Activated CD4-positive, alpha-beta memory T cell treated with anti-CD3 and anti-CD28 coated beads for 36 hours (primary cell): ENCODE results near the gene RHOT2. TPM values are rescaled to one million over a fixed set of nuclear protein-coding genes. Genes with fewer than 3 reads are reported as not detected.

Experiments used
- CTCF ChIA-PET: fragments of 350-600 bp; sonication (Branson Sonifier 250); formaldehyde crosslinking; loops from one replicate; lab custom pipeline; 2021; ENCODE audit warnings: antibody characterized with exemption, inconsistent platforms; lab: Charles Lee
- POLR2A ChIA-PET: fragments of 350-600 bp; sonication (Branson Sonifier 250); formaldehyde crosslinking; loops from one replicate; lab custom pipeline; 2021; ENCODE audit warnings: antibody characterized with exemption; lab: Charles Lee
- DNase-seq: peaks from one replicate; pipeline ENCODE4 v3.0.0-alpha.2; 2020
- H3K27ac Mint-ChIP-seq: one replicate; pipeline ENCODE4 v1.8.0; 2021; ENCODE audit warnings: mixed read lengths
- H3K27me3 Mint-ChIP-seq: one replicate; pipeline ENCODE4 v1.8.0; 2021; ENCODE audit warnings: mixed read lengths
- H3K36me3 Mint-ChIP-seq: one replicate; pipeline ENCODE4 v1.8.0; 2021; ENCODE audit warnings: mixed read lengths
- H3K4me1 Mint-ChIP-seq: one replicate; pipeline ENCODE4 v1.8.0; 2021; ENCODE audit warnings: low read depth, mixed read lengths
- H3K4me3 Mint-ChIP-seq: one replicate; pipeline ENCODE4 v1.8.0; 2021; ENCODE audit warnings: mild to moderate bottlenecking, mixed read lengths
- H3K9me3 Mint-ChIP-seq: one replicate; pipeline ENCODE4 v1.8.0; 2021; ENCODE audit warnings: mixed read lengths
- intact Hi-C: fragments of 100-400 bp; cut with micrococcal nuclease; formaldehyde crosslinking; loops from one replicate; pipeline ENCODE4 v1.15.1; 2023
- total RNA-seq, 2 experiments: library from RNA; stranded (reverse); gene quantifications; one replicate each; pipeline ENCODE4 v1.2.3, GENCODE V29; 2021

Gene RHOT2
- total RNA-seq, 2 experiments from 2014 or later, result 112 to 128 TPM

- DNase-seq, result peak; percentile 32
- H3K4me3 Mint-ChIP-seq, result peak overlapping the region; percentile 77
- H3K9me3 Mint-ChIP-seq, result no peaks in the 10 kb centered on the region
- peak overlapping the region; percentile 33 for H3K27ac Mint-ChIP-seq
- ChIA-PET POLR2A (interaction anchor here (0.9 to 1.8 kb wide), 2 partner anchors 20 to 26 kb away, joined by 3 to 4 read pairs; partner anchors contain the start of gene WDR90), CTCF (interaction anchor here (0.6 to 1.9 kb wide), 8 partner anchors 11 to 76 kb away, joined by 3 to 7 read pairs (median 3); partner anchors contain the start of gene STUB1)
- H3K27me3 Mint-ChIP-seq, result no peaks in the 10 kb centered on the region
- intact Hi-C loops, result no loop called here
- H3K36me3 Mint-ChIP-seq, result peaks cover 12% of the 10 kb centered on the region
- peaks cover 6% of the 10 kb centered on the region for H3K4me1 Mint-ChIP-seq
Observed at GRCh38 chr16:668519-669171, 713 bp downstream of the RHOT2 start.

DNA sequence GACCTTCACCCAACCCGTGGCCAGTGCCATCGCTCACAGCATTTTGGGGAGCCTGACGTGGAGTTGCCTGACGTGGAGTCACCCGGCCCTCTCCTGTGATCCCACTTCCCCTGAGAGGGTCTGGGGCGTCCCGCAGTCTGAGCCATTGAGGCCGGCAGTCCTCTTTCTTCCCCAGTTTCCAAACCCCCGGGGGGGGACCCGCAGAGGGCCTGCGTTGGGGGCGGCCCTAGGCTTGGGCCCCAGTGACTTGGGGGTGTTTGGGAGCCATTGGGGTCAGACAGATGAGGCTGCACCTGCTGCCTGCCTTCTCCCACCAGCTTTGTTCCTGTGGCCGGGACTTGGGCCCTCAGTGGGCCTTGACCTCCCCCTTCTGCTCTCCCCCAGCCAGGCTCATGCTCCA, 1.7 kb downstream of the RHOT2 start:
- H3K4me1 Mint-ChIP-seq, result peaks cover 6% of the 10 kb centered on the region
- H3K4me3 Mint-ChIP-seq, result peak overlapping the region; percentile 42
- DNase-seq, result no peak
- intact Hi-C loops, result no loop called here
- no peak overlapping the region for H3K27ac Mint-ChIP-seq
- peaks cover 12% of the 10 kb centered on the region for H3K36me3 Mint-ChIP-seq
- ChIA-PET POLR2A (no interaction called here), CTCF (no interaction called here)
- H3K27me3 Mint-ChIP-seq, result no peaks in the 10 kb centered on the region
- H3K9me3 Mint-ChIP-seq, result no peaks in the 10 kb centered on the region

DNA sequence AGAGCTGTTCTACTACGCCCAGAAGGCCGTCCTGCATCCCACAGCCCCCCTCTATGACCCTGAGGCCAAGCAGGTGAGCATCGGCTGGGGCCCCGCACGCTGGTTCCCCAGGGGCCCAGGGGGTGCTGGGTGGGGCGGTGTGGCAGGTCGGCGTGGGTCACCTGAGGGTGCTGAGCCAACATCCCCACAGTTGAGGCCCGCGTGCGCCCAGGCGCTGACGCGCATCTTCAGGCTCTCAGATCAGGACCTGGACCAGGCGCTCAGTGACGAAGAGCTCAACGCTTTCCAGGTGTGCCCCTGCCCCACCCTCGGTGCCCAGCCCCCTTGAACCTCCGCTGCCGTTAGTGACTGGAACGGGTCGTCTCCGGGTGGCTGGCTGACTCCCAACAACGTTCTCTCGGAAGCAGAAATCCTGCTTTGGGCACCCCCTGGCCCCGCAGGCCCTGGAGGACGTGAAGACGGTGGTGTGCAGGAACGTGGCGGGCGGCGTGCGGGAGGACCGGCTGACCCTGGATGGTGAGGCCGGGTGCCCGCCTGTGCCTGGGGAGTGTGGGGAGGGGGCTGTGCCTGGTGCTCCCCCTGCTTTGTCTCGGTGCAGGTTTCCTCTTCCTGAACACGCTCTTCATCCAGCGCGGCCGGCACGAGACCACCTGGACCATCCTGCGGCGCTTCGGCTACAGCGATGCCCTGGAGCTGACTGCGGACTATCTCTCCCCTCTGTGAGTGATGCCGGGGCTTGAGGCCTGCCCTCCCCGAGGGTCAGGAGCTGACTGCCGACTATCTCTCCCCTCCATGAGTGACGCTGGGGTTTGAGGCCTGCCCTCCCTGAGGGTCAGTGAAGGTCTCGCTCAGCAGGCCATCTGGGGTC, 2.8 kb downstream of the RHOT2 start:
- Mint-ChIP-seq H3K4me1 (peaks cover 10% of the 10 kb centered on the region), H3K4me3 (no peak overlapping the region), H3K27ac (no peak overlapping the region), H3K27me3 (no peaks in the 10 kb centered on the region), H3K36me3 (peaks cover 12% of the 10 kb centered on the region), H3K9me3 (no peaks in the 10 kb centered on the region)
- intact Hi-C loops, result no loop called here
- CTCF ChIA-PET, result no interaction called here
- no peak for DNase-seq
- POLR2A ChIA-PET, result no interaction called here

GRCh38 chr16:671353-672131, 3.6 kb downstream of the RHOT2 start:
- H3K27me3 Mint-ChIP-seq, result no peaks in the 10 kb centered on the region
- peaks cover 12% of the 10 kb centered on the region for H3K36me3 Mint-ChIP-seq
- H3K9me3 Mint-ChIP-seq, result no peaks in the 10 kb centered on the region
- POLR2A ChIA-PET, result no interaction called here
- H3K4me1 Mint-ChIP-seq, result peaks cover 10% of the 10 kb centered on the region
- H3K27ac Mint-ChIP-seq, result no peak overlapping the region
- H3K4me3 Mint-ChIP-seq, result no peak overlapping the region
- CTCF ChIA-PET, result no interaction called here
- no peak for DNase-seq
- intact Hi-C loops, result no loop called here

GRCh38 chr16:672371-672770, 4.4 kb downstream of the RHOT2 start:
- ChIA-PET CTCF (no interaction called here), POLR2A (no interaction called here)
- Mint-ChIP-seq H3K36me3 (peaks cover 12% of the 10 kb centered on the region), H3K9me3 (no peaks in the 10 kb centered on the region), H3K4me1 (peaks cover 15% of the 10 kb centered on the region), H3K27ac (no peak overlapping the region), H3K4me3 (no peak overlapping the region), H3K27me3 (no peaks in the 10 kb centered on the region)
- intact Hi-C loops, result no loop called here
- DNase-seq, result no peak

- POLR2A ChIA-PET, result no interaction called here
- H3K27ac Mint-ChIP-seq, result no peak overlapping the region
Observed at GRCh38 chr16:672851-673250, 4.9 kb downstream of the RHOT2 start.

GRCh38 chr16:673399-673991, 5.6 kb downstream of the RHOT2 start:
- CTCF ChIA-PET, result no interaction called here
- intact Hi-C loops, result no loop called here
- H3K36me3 Mint-ChIP-seq, result peaks cover 12% of the 10 kb centered on the region
- DNase-seq, result no peak
- H3K27me3 Mint-ChIP-seq, result no peaks in the 10 kb centered on the region
- no peak overlapping the region for H3K27ac Mint-ChIP-seq
- POLR2A ChIA-PET, result no interaction called here
- peaks cover 10% of the 10 kb centered on the region for H3K4me1 Mint-ChIP-seq
- H3K4me3 Mint-ChIP-seq, result no peak overlapping the region
- H3K9me3 Mint-ChIP-seq, result no peaks in the 10 kb centered on the region

More at GRCh38 chr16:672851-673250, 4.9 kb downstream of the RHOT2 start:
- H3K36me3 Mint-ChIP-seq, result peaks cover 12% of the 10 kb centered on the region
- H3K4me3 Mint-ChIP-seq, result peak overlapping the region; percentile 9
- H3K4me1 Mint-ChIP-seq, result peaks cover 10% of the 10 kb centered on the region
- DNase-seq, result no peak
- intact Hi-C loops, result no loop called here
- CTCF ChIA-PET, result no interaction called here
- H3K9me3 Mint-ChIP-seq, result no peaks in the 10 kb centered on the region
- no peaks in the 10 kb centered on the region for H3K27me3 Mint-ChIP-seq

GRCh38 chr16:674214-674881, 6.4 kb downstream of the RHOT2 start:
- Mint-ChIP-seq H3K27ac (no peak overlapping the region), H3K27me3 (no peaks in the 10 kb centered on the region), H3K4me1 (peaks cover 11% of the 10 kb centered on the region), H3K4me3 (no peak overlapping the region), H3K9me3 (no peaks in the 10 kb centered on the region), H3K36me3 (peaks cover 12% of the 10 kb centered on the region)
- intact Hi-C loops, result no loop called here
- ChIA-PET CTCF (no interaction called here), POLR2A (interaction anchor here (0.6 kb wide), 1 partner anchor 41 kb away, joined by 3 read pairs; the partner anchor contains the start of gene METRN)
- no peak for DNase-seq

DNA sequence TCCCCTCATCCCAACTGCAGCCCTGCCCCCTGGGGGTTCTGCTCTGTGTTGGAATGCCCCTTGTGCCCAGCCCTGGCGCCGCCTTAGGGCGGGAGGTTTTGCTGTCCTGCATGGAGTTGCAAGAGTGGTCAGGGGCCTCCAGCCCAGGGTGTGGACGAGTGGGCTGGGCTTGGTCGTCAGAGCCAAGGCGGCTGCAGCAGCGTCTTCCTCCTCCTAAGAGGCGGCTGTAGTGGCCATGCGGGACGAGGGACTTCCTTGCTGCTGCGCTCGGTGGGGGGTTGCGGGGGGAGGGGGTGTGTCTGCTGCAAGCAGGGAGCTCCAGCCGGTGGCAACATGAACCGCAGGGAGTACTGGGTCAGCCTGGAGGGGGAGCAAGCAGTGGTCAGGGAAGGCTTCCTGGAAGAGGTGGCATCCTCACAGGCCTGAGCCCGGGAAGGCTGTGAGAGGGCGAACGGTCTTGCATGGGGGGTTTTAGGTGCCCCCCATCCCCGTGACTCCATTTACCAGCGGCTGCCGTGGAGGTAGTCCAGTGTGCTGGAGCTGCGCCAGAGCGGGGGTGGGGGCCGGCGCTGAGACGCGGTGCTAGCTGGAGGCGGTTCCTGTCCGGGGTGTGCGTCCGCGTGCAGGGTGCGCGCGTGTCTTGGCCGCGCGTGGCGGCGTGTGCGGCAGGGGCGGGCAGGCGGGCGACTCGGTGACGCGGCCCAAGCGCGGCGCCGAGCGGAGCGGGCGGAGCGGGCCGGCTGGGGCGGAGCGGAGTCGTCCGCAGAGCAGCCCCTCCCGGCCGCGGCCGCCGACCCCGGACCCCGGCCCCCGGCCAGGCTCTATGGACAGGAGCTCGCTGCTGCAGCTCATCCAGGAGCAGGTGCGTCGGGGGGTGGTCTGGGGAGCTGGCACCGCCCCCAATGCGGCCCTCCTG, 7.3 kb downstream of the RHOT2 start, which contains the start of gene RHBDL1:
Gene RHBDL1 (plus strand): TSS at position 704 of the 916 bp plus-strand sequence. CDS start 120 bp downstream, at position 824.
- intact Hi-C loops, result no loop called here
- H3K4me1 Mint-ChIP-seq, result peaks cover 13% of the 10 kb centered on the region

GRCh38 chr16:675884-676564, 8.1 kb downstream of the RHOT2 start:
- no peak for DNase-seq
- peaks cover 7% of the 10 kb centered on the region for H3K36me3 Mint-ChIP-seq
- H3K4me3 Mint-ChIP-seq, result no peak overlapping the region
- ChIA-PET POLR2A (interaction anchor here (1.1 to 1.3 kb wide), 3 partner anchors 8 to 88 kb away, joined by 3 read pairs; partner anchors contain the start of gene JMJD8), CTCF (interaction anchor here (1.1 kb wide), 1 partner anchor 10 kb away, joined by 3 read pairs; no protein-coding TSS in a partner anchor)
- H3K4me1 Mint-ChIP-seq, result peaks cover 15% of the 10 kb centered on the region
- no peaks in the 10 kb centered on the region for H3K27me3 Mint-ChIP-seq
- intact Hi-C loops, result no loop called here
- no peak overlapping the region for H3K27ac Mint-ChIP-seq
- H3K9me3 Mint-ChIP-seq, result no peaks in the 10 kb centered on the region

More for the DNA sequence above, 7.3 kb downstream of the RHOT2 start, which contains the start of gene RHBDL1:
- peak within 1 kb of the TSS; percentile 26 for H3K4me3 Mint-ChIP-seq
- CTCF ChIA-PET, result interaction anchor here (1.1 kb wide), 1 partner anchor 11 kb away, joined by 3 read pairs; no protein-coding TSS in a partner anchor
- no peak within 1 kb of the TSS for H3K27ac Mint-ChIP-seq
- no peaks in the 10 kb centered on the region for H3K9me3 Mint-ChIP-seq
- peaks cover 7% of the 10 kb centered on the region for H3K36me3 Mint-ChIP-seq
- DNase-seq, result no peak
- H3K27me3 Mint-ChIP-seq, result no peaks in the 10 kb centered on the region
- POLR2A ChIA-PET, result interaction anchor here (1.1 to 1.3 kb wide), 3 partner anchors 9 to 87 kb away, joined by 3 read pairs; partner anchors contain the start of gene JMJD8
